Endothelial cell of umbilical vein (primary cell): ENCODE measurements around the gene ZNRF3.

Experiments
- CTCF ChIP-seq, 2 donors: IDR thresholded peaks; 1 replicate in 1 of 2; 2 replicates in 1 of 2; pipeline ENCODE4 v1.5.1; 2011; ENCODE audit warnings: low read length in 2 of 2, mild to moderate bottlenecking in 2 of 2, moderate library complexity in 2 of 2, control low read depth in 1 of 2, inconsistent platforms in 1 of 2, low read depth in 1 of 2; ENCODE audit not compliant: insufficient read depth in 1 of 2; ENCODE audit errors: extremely low read depth in 1 of 2
- EZH2 ChIP-seq: IDR thresholded peaks from 2 replicates; pipeline ENCODE4 v1.6.1; 2012; ENCODE audit warnings: borderline replicate concordance, low read depth, mild to moderate bottlenecking, moderate library complexity, low read length, inconsistent platforms; ENCODE audit not compliant: severe bottlenecking
- FOS ChIP-seq: IDR thresholded peaks from 2 replicates; pipeline ENCODE4 v1.6.1; 2011; ENCODE audit warnings: mild to moderate bottlenecking, low read length, moderate library complexity, borderline replicate concordance; ENCODE audit not compliant: insufficient read depth
- MYC ChIP-seq: IDR thresholded peaks from one replicate; pipeline ENCODE4 v1.6.1; 2011; ENCODE audit warnings: mild to moderate bottlenecking, low read depth, low read length
- POLR2AphosphoS5 ChIP-seq: IDR thresholded peaks from 2 replicates; pipeline ENCODE4 v1.6.1; 2012; ENCODE audit warnings: low read depth, mild to moderate bottlenecking, control low read depth, low read length, moderate library complexity; ENCODE audit not compliant: insufficient read depth

DNA sequence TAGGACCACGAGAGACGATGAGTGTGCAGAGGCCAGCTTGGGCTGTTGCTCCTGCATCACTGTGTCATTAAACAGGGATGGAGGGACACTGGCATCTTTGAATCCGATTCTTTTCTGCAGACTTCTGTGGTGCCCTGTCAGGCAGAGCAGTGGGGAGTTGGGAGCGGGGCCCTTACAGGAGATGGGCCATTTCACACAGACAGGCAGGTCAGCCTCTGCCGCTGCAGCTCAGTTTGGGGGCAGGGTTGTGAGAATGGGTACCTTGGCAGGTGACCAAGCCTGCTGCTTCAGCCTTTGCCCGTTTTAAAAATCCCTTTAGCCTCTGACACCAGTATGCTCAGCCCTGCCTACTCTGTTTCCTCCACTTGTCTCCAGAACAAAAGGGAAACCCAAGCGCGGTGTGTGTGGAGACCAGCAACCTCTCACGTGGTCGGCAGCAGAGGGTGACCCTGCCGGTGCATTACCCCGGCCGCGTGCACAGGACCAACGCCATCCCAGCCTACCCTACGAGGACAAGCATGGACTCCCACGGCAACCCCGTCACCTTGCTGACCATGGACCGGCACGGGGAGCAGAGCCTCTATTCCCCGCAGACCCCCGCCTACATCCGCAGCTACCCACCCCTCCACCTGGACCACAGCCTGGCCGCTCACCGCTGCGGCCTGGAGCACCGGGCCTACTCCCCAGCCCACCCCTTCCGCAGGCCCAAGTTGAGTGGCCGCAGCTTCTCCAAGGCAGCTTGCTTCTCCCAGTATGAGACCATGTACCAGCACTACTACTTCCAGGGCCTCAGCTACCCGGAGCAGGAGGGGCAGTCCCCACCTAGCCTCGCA lies 165.7 kb downstream of the ZNRF3 start:
- TF ChIP-seq CTCF (IDR thresholded peaks at IDR 0.05; ENCODE audit: extremely low read depth in 1 of 2, insufficient read depth in 1 of 2, low read depth in 1 of 2, low read length in 2 of 2) (no peak), FOS (no peak), MYC (no peak), EZH2 (no peak), POLR2AphosphoS5 (no peak)
